GM12878 (cell line): Measurements from ENCODE around the gene HIF1AN. TPM values are rescaled to one million over a fixed set of nuclear protein-coding genes. Genes with fewer than 3 reads are reported as not detected.

Source experiments
- ATAC-seq: fragments of 200-7000 bp; cut with Tn5 transposase; 3 replicates; pipeline ENCODE4 v1.9.1; 2020; ENCODE audit warnings: mild to moderate bottlenecking, moderate library complexity
- BruUV-seq: library from RNA; stranded (reverse); fragments of 400-500 nt; replicated peaks from 2 replicates; lab custom pipeline; 2021; lab: Mats Ljungman, UMichigan
- CTCF ChIA-PET: fragments of 300-600 bp; sonication (Branson Sonifier 250); formaldehyde crosslinking; extraction: SDS; loops from one replicate; lab custom pipeline; 2021; ENCODE audit warnings: inconsistent platforms; lab: Yijun Ruan, JAX
- POLR2A ChIA-PET: fragments of 350-600 bp; formaldehyde crosslinking; extraction: SDS; loops from one replicate; lab custom pipeline; 2021; ENCODE audit warnings: inconsistent platforms; lab: Charles Lee
- RAD21 ChIA-PET: fragments of 300-600 bp; sonication (Branson Sonifier 250); formaldehyde crosslinking; loops from one replicate; lab custom pipeline; 2023; ENCODE audit warnings: antibody characterized with exemption; ENCODE audit not compliant: unreplicated experiment; lab: Charles Lee
- SMC1A ChIA-PET: fragments of 300-600 bp; sonication (Branson Sonifier 250); formaldehyde crosslinking; loops from one replicate; lab custom pipeline; 2023; ENCODE audit not compliant: unreplicated experiment, uncharacterized antibody; lab: Charles Lee
- DNase-seq: peaks from one replicate; pipeline ENCODE4 v3.0.0-alpha.2; 2011; ENCODE audit warnings: low read depth, low spot score
- FAIRE-seq: peaks from 3 replicates; lab custom pipeline; 2011; peaks lifted over from hg19 to GRCh38; lab: Jason Lieb, UNC
- H2AFZ ChIP-seq: 2 replicates; pipeline ENCODE4 v1.6.0; 2011; ENCODE audit warnings: low read depth, low read length, control low read depth; ENCODE audit not compliant: control insufficient read depth
- H3K27ac ChIP-seq: 2 replicates; pipeline ENCODE4 v1.5.1; 2011; ENCODE audit warnings: control low read depth; ENCODE audit not compliant: control insufficient read depth, insufficient read depth
- H3K27me3 ChIP-seq, 2 experiments: replicated peaks in 1 of 2; 2 replicates each; pipeline versions ENCODE4 v1.6.0 to v1.6.1; 2011; ENCODE audit warnings: low read length in 1 of 2; ENCODE audit not compliant: control insufficient read depth in 2 of 2, insufficient read depth in 2 of 2
- H3K36me3 ChIP-seq, 2 experiments: 2 replicates each; pipeline ENCODE4 v1.5.1; 2011; ENCODE audit warnings: low read length in 1 of 2; ENCODE audit not compliant: control insufficient read depth in 2 of 2, insufficient read depth in 2 of 2
- H3K4me1 ChIP-seq: 2 replicates; pipeline ENCODE4 v1.6.1; 2011; ENCODE audit warnings: mild to moderate bottlenecking, low read length, moderate library complexity, mixed read lengths; ENCODE audit not compliant: control insufficient read depth, insufficient read depth
- H3K4me2 ChIP-seq: 2 replicates; pipeline ENCODE4 v1.6.0; 2011; ENCODE audit warnings: control low read depth; ENCODE audit not compliant: control insufficient read depth, insufficient read depth
- H3K4me3 ChIP-seq: fragments of 200-600 bp; sonication (generic); 2 replicates; pipeline ENCODE4 v1.5.1; 2016
- H3K79me2 ChIP-seq: 2 replicates; pipeline ENCODE4 v1.6.0; 2011; ENCODE audit warnings: low read length; ENCODE audit not compliant: control insufficient read depth, insufficient read depth
- H3K9ac ChIP-seq: 2 replicates; pipeline ENCODE4 v1.8.0; 2011; ENCODE audit warnings: low read length, control low read depth, mixed read lengths; ENCODE audit not compliant: control insufficient read depth, insufficient read depth
- H3K9me3 ChIP-seq: replicated peaks from 3 replicates; pipeline ENCODE4 v1.5.1; 2011; ENCODE audit warnings: mild to moderate bottlenecking, low read length; ENCODE audit not compliant: control insufficient read depth, insufficient read depth
- H4K20me1 ChIP-seq: 2 replicates; pipeline ENCODE4 v1.6.0; 2011; ENCODE audit not compliant: control insufficient read depth, insufficient read depth
- CBX5 ChIP-seq: sonication (generic); IDR thresholded peaks from 2 replicates; pipeline ENCODE4 v1.6.1; 2016; ENCODE audit warnings: low read depth, moderate library complexity, mild to moderate bottlenecking, inconsistent platforms
- CREB1 ChIP-seq: IDR thresholded peaks from 2 replicates; pipeline ENCODE4 v1.6.1; 2012; ENCODE audit warnings: low read depth, mild to moderate bottlenecking, inconsistent platforms
- MTA3 ChIP-seq: IDR thresholded peaks from 2 replicates; pipeline ENCODE4 v1.6.1; 2012; ENCODE audit warnings: low read length, inconsistent platforms, borderline replicate concordance
- NR2C1 ChIP-seq: fragments of 450-650 bp; IDR thresholded peaks from 2 replicates; pipeline ENCODE4 v1.6.1; 2017; ENCODE audit warnings: antibody characterized with exemption, mild to moderate bottlenecking, moderate library complexity
- NR2C2 ChIP-seq: IDR thresholded peaks from 2 replicates; pipeline ENCODE4 v1.6.1; 2011; ENCODE audit warnings: borderline replicate concordance, low read depth; ENCODE audit not compliant: control insufficient read depth, insufficient read length
- SREBF1 ChIP-seq: IDR thresholded peaks from 2 replicates; pipeline ENCODE4 v1.6.1; 2012; ENCODE audit warnings: mild to moderate bottlenecking, low read length
- WRNIP1 ChIP-seq: IDR thresholded peaks from 2 replicates; pipeline ENCODE4 v1.6.1; 2011; ENCODE audit warnings: low read depth, low read length, improper control_type of control experiment, borderline replicate concordance
- ZBED1 ChIP-seq: IDR thresholded peaks from 2 replicates; pipeline ENCODE4 v1.6.1; 2016; ENCODE audit warnings: borderline replicate concordance
- ZZZ3 ChIP-seq: IDR thresholded peaks from 2 replicates; pipeline ENCODE4 v1.6.1; 2011; ENCODE audit warnings: low read depth; ENCODE audit not compliant: control insufficient read depth, insufficient read length
- WGBS: methylation state at CpG from one replicate; pipeline ENCODE4 v1.1.6; 2016; ENCODE audit warnings: low lambda C conversion rate; ENCODE audit not compliant: insufficient replicate concordance, insufficient coverage; ENCODE audit errors: missing lambda C conversion rate; 5-methylcytosine and 5-hydroxymethylcytosine counted together
- in situ Hi-C: fragments of 300-500 bp; cut with MboI; formaldehyde crosslinking; loops from 9 replicates; pipeline ENCODE4 v1.14.3; 2018; ENCODE audit warnings: mixed read lengths
- intact Hi-C: fragments of 100-400 bp; cut with micrococcal nuclease; formaldehyde crosslinking; loops from one replicate; pipeline ENCODE4 v1.14.2; 2022; ENCODE audit not compliant: unreplicated experiment
- polyA plus RNA-seq, 11 experiments: library from polyadenylated mRNA; depleted of rRNA in 4 of 11; unstranded in 6 of 11; stranded (reverse) in 5 of 11; fragments of >200 nt; fragmentation: Nextera tagmentation in 4 of 11; fragmentation: Illumina TruSeq in 1 of 11; extraction: Ambion mirVana in 4 of 11; extraction: Trizol in 1 of 11; gene quantifications; 1 replicate in 1 of 11; 2 replicates in 10 of 11; pipeline versions ENCODE4 v1.2.1 to v1.2.3, GENCODE V29; 2011 to 2016; ENCODE audit warnings: inconsistent platforms in 2 of 11, missing spikeins in 2 of 11, low read depth in 1 of 11
- total RNA-seq, 4 experiments: library from RNA; depleted of rRNA in 3 of 4; stranded (reverse); fragments of >200 nt in 3 of 4; fragmentation: Illumina TruSeq in 1 of 4; extraction: Trizol in 1 of 4; gene quantifications; 2 replicates each; pipeline versions ENCODE4 v1.2.1 to v1.2.3, GENCODE V29; 2013 to 2021

HIF1AN gene
- total and polyA plus RNA-seq, 10 of the 15 experiments (the other 5 are each of a cell fraction or from before 2014, with no cell fraction given): 1.9 to 37.2 (median 15.2) TPM

DNA sequence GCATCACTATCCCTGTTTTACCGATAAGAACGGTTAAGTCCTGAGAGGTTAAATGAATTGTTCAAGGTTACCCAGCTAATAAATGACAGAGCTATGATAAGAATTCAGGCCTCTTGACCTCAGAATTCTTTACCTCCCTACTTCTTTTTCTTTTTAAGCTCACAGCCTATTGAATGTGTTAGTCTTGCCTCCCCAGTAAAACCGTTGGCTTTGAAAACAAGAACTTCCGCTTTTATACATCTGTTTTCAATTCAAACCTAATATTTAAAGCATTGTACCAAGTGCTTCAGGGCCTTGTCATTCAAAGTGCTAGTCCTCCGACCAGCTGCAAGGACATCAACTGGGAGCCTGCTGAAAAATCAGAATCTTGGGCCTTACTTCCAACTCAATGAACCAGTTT, 31.6 kb upstream of the HIF1AN start (continued):
- TF ChIP-seq SREBF1 (no peak), CREB1 (no peak)

DNA sequence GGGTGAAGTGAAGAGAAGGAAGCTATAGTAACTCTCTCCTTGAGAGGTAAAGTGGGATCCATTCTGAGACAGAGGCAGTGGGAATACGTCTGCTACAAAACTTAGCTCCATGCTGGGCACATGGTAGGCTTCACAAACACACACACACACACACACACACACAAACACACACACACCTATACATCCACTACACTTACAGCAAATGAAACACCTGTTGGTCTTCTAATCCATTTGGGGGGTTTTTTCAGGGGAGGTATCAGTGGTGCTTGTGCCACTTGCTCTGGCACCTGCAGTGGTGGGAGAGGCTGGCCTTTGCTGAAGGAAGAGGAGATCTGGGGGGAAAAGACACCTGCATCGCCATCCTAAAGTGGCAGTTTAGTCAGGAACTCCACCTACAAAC, 30.6 kb upstream of the HIF1AN start:
- POLR2A ChIA-PET: no interaction called here
- CTCF ChIA-PET: interaction anchor here (0.7 to 1.6 kb wide), 3 partner anchors 12 to 23 kb away, joined by 3 to 5 read pairs (median 5); no protein-coding TSS in a partner anchor

More for the DNA sequence above, 30.6 kb upstream of the HIF1AN start:
- H3K79me2 ChIP-seq: no peaks in the 10 kb centered on the region
- in situ Hi-C loops: loop anchor here (5.0 kb wide), 2 partner anchors 68 to 163 kb away; no protein-coding TSS in a partner anchor
- BruUV-seq: no TSS peak
- H2AFZ ChIP-seq: no peak overlapping the region
- no peak overlapping the region for H3K4me3 ChIP-seq
- ATAC-seq (no peak), FAIRE-seq (no peak), DNase-seq (no peak)
- no peaks in the 10 kb centered on the region for H3K27me3 ChIP-seq
- H3K4me2 ChIP-seq: no peak overlapping the region
- no peaks in the 10 kb centered on the region for H3K9me3 ChIP-seq
- ChIA-PET RAD21 (no interaction called here), SMC1A (no interaction called here)
- H3K27ac ChIP-seq: no peak overlapping the region
- whole genome bisulfite sequencing: 100% methylated on average over 2 of the region's 2 CpGs
- no peaks in the 10 kb centered on the region for H3K4me1 ChIP-seq
- H3K36me3 ChIP-seq: peaks cover 0 to 7% of the 10 kb centered on the region in 2 experiments
- H3K9ac ChIP-seq: no peak overlapping the region
- TF ChIP-seq CBX5 (no peak), MTA3 (no peak), ZBED1 (no peak), NR2C1 (no peak), NR2C2 (no peak), ZZZ3 (no peak), WRNIP1 (no peak)
- intact Hi-C loops: no loop called here
- 0 out of 2 replicates have a peak, but pooled peaks cover 3% of the 10 kb centered on the region for H4K20me1 ChIP-seq
